OCI-LY1 (cell line): Measurements from ENCODE around the gene CALHM1.

Experiments used
- H2AFZ ChIP-seq: fragments of 200-600 bp; sonication (generic), shearing (Covaris generic); 2 replicates; pipeline ENCODE4 v1.6.0; 2014; ENCODE audit warnings: antibody characterized with exemption, mild to moderate bottlenecking, low read length
- H3F3A ChIP-seq: fragments of 200-600 bp; sonication (generic), shearing (Covaris generic); 2 replicates; pipeline ENCODE4 v1.6.0; 2014; ENCODE audit warnings: mild to moderate bottlenecking, antibody characterized with exemption, low read length, moderate library complexity; ENCODE audit not compliant: insufficient read depth
- H3K27ac ChIP-seq: fragments of 200-600 bp; sonication (generic); 2 replicates; pipeline ENCODE4 v1.5.1; 2014; ENCODE audit warnings: low read length, mixed run types, mild to moderate bottlenecking, low read depth; ENCODE audit not compliant: poor library complexity, severe bottlenecking
- H3K27me3 ChIP-seq: fragments of 200-600 bp; sonication (generic); 2 replicates; pipeline ENCODE4 v1.6.0; 2014; ENCODE audit warnings: antibody characterized with exemption, mild to moderate bottlenecking, low read length, moderate library complexity; ENCODE audit not compliant: insufficient read depth
- H3K36me3 ChIP-seq: fragments of 200-600 bp; sonication (generic); 2 replicates; pipeline ENCODE4 v1.6.1; 2014; ENCODE audit warnings: mild to moderate bottlenecking, antibody characterized with exemption, low read length, moderate library complexity, mixed read lengths; ENCODE audit not compliant: insufficient read depth
- H3K4me1 ChIP-seq: fragments of 200-600 bp; sonication (generic); 2 replicates; pipeline ENCODE4 v1.5.1; 2014; ENCODE audit warnings: mild to moderate bottlenecking, low read length, moderate library complexity; ENCODE audit not compliant: insufficient read depth, severe bottlenecking
- H3K4me2 ChIP-seq: fragments of 200-600 bp; sonication (generic), shearing (Covaris generic); 2 replicates; pipeline ENCODE4 v1.6.1; 2014; ENCODE audit warnings: low read length
- H3K4me3 ChIP-seq: fragments of 200-600 bp; sonication (generic); 2 replicates; pipeline ENCODE4 v1.5.1; 2014; ENCODE audit warnings: low read length, low read depth, mild to moderate bottlenecking, mixed read lengths; ENCODE audit not compliant: poor library complexity, severe bottlenecking
- H3K79me2 ChIP-seq: fragments of 200-600 bp; shearing (Covaris generic); 2 replicates; pipeline ENCODE4 v1.6.1; 2016; ENCODE audit warnings: mixed run types, low read length, mixed read lengths; ENCODE audit not compliant: insufficient read depth
- H3K9ac ChIP-seq: fragments of 200-600 bp; sonication (generic), shearing (Covaris generic); 2 replicates; pipeline ENCODE4 v1.6.1; 2014; ENCODE audit warnings: mild to moderate bottlenecking, low read length, mixed read lengths
- H3K9me2 ChIP-seq: fragments of 200-600 bp; sonication (generic), shearing (Covaris generic); 2 replicates; pipeline ENCODE4 v1.6.1; 2014; ENCODE audit warnings: low read depth, mild to moderate bottlenecking, low read length, mixed read lengths
- H3K9me3 ChIP-seq: fragments of 200-600 bp; shearing (Covaris generic); 2 replicates; pipeline ENCODE4 v1.6.1; 2014; ENCODE audit warnings: low read length, mixed read lengths
- H4K20me1 ChIP-seq: fragments of 200-600 bp; sonication (generic), shearing (Covaris generic); 2 replicates; pipeline ENCODE4 v1.6.0; 2016; ENCODE audit warnings: mild to moderate bottlenecking, low read length; ENCODE audit not compliant: insufficient read depth
- EZH2 ChIP-seq: fragments of 200-600 bp; sonication (generic), shearing (Covaris generic); IDR thresholded peaks from 2 replicates; pipeline ENCODE4 v1.8.0; 2017; ENCODE audit warnings: borderline replicate concordance, mixed run types, mild to moderate bottlenecking, antibody characterized with exemption, low read length, moderate library complexity, mixed read lengths
- TF ChIP-seq, protein P1 (sequence below): fragments of 200-600 bp; sonication (generic), shearing (Covaris generic); IDR thresholded peaks from 2 replicates; pipeline ENCODE4 v1.5.1; 2017; ENCODE audit warnings: mild to moderate bottlenecking, antibody characterized with exemption, low read length, moderate library complexity, mixed read lengths

CALHM1 gene

DNA sequence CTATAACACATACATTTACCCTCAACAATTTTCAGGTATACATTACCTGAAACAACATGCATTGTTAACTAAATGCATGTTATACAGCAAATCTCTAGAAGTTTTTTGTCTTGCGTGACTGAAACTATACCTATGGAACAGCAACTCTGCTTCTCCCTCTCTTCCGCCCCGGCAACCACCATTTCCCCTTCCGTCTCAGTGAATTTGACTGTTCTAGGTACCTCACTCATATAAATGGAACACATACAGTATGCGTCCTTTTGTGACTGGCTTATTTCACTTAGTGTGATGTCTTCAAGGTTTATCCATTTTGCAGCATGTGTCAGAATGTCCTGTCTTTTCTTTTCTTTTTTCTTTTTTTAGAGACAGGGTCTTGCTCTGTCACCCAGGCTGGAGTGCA is 29.1 kb downstream of the CALHM1 start:
- no peak overlapping the region for H3K9ac ChIP-seq
- H3K27ac ChIP-seq: no peak overlapping the region
- H3K4me1 ChIP-seq: no peaks in the 10 kb centered on the region
- H3K4me3 ChIP-seq: no peak overlapping the region
- no peaks in the 10 kb centered on the region for H3K9me3 ChIP-seq
- no peak for TF ChIP-seq EZH2
- TF ChIP-seq, protein P1, sequence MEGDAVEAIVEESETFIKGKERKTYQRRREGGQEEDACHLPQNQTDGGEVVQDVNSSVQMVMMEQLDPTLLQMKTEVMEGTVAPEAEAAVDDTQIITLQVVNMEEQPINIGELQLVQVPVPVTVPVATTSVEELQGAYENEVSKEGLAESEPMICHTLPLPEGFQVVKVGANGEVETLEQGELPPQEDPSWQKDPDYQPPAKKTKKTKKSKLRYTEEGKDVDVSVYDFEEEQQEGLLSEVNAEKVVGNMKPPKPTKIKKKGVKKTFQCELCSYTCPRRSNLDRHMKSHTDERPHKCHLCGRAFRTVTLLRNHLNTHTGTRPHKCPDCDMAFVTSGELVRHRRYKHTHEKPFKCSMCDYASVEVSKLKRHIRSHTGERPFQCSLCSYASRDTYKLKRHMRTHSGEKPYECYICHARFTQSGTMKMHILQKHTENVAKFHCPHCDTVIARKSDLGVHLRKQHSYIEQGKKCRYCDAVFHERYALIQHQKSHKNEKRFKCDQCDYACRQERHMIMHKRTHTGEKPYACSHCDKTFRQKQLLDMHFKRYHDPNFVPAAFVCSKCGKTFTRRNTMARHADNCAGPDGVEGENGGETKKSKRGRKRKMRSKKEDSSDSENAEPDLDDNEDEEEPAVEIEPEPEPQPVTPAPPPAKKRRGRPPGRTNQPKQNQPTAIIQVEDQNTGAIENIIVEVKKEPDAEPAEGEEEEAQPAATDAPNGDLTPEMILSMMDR: no peak
- no peaks in the 10 kb centered on the region for H3F3A ChIP-seq
- no peaks in the 10 kb centered on the region for H3K9me2 ChIP-seq
- H3K36me3 ChIP-seq: peaks cover 95% of the 10 kb centered on the region
- H2AFZ ChIP-seq: no peak overlapping the region
- H3K79me2 ChIP-seq: no peaks in the 10 kb centered on the region
- no peaks in the 10 kb centered on the region for H4K20me1 ChIP-seq
- no peaks in the 10 kb centered on the region for H3K27me3 ChIP-seq
- no peak overlapping the region for H3K4me2 ChIP-seq

DNA sequence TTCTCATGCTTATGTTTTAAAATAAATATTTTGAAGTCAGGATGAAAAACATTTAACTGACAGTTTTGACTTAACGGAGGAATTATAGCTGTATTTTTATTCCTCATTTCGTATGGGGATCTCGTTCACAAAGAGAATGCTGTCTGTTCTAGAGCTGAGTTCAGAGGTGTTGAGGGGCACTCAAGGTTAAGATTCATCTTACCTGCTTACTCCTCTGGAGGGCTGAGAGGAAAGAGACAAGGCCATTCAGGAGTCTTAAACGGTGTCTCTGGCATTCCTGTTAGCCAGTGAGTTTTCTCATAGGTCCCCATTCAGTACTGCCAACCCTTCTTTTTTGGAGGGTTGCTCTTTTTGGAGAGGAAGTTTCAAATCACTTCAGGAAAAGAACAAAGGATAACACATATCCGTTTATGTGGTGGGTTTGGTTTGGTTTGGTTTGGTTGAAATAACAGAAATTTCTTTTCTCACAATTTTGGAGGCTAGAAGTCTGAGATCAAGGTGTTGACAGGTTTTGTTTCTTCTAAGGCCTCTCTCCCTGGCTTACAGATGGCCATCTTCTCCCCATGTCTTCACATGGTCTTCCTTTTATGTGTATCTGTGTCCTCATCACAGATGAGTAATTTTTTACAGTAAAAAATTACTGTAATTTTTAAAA is 29.6 kb downstream of the CALHM1 start:
- no peaks in the 10 kb centered on the region for H3K9me3 ChIP-seq
- no peaks in the 10 kb centered on the region for H3K9me2 ChIP-seq
- no peaks in the 10 kb centered on the region for H3F3A ChIP-seq
- H3K79me2 ChIP-seq: no peaks in the 10 kb centered on the region
- H4K20me1 ChIP-seq: no peaks in the 10 kb centered on the region
- H3K36me3 ChIP-seq: peaks cover 95% of the 10 kb centered on the region
- H2AFZ ChIP-seq: no peak overlapping the region
- H3K4me2 ChIP-seq: no peak overlapping the region
- H3K9ac ChIP-seq: no peak overlapping the region
- no peaks in the 10 kb centered on the region for H3K27me3 ChIP-seq
- no peak overlapping the region for H3K27ac ChIP-seq
- H3K4me3 ChIP-seq: no peak overlapping the region
- no peaks in the 10 kb centered on the region for H3K4me1 ChIP-seq
- TF ChIP-seq EZH2: no peak
- TF ChIP-seq, protein P1: no peak

DNA sequence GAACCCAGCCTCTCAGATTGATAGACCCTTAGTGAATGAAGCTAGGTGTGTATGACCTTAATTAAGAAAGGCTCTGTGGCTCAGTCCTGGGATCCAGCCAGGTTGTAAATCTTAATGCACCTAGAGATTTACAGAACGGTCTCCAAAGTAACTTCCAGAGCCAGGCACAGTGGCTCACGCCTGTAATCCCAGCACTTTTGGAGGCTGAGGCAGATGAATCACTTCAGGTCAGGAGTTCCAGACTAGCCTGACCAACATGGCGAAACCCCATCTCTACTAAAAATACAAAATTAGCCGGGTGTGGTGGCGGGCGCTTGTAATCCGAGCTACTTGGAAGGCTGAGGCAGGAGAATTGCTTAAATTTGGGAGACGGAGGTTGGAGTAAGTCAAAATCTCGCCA is 30.8 kb downstream of the CALHM1 start:
- Histone ChIP-seq H3K9ac (no peak overlapping the region), H3K79me2 (no peaks in the 10 kb centered on the region), H3K4me2 (no peak overlapping the region), H3K4me3 (no peak overlapping the region), H3K36me3 (peaks cover 95% of the 10 kb centered on the region), H2AFZ (no peak overlapping the region), H3K27ac (no peak overlapping the region), H3K9me2 (no peaks in the 10 kb centered on the region), H4K20me1 (no peaks in the 10 kb centered on the region), H3K9me3 (no peaks in the 10 kb centered on the region), H3K4me1 (no peaks in the 10 kb centered on the region), H3F3A (no peaks in the 10 kb centered on the region), H3K27me3 (no peaks in the 10 kb centered on the region)
- TF ChIP-seq, protein P1: no peak
- no peak for TF ChIP-seq EZH2
